Skeletal muscle tissue (tissue), 4 donors: ENCODE data around the gene TRIM45. TPM values are rescaled to one million over a fixed set of nuclear protein-coding genes. Genes with fewer than 3 reads are reported as not detected.
"Not testable (repeated sequence)": the region's sequence is repeated elsewhere in the genome, so short reads cannot be mapped to it uniquely, and the experiment has no call there.

Experiments used
- H3K27ac ChIP-seq: one replicate; pipeline ENCODE4 v1.7.0; 2013; ENCODE audit warnings: mild to moderate bottlenecking, low read depth, low read length, inconsistent platforms
- H3K27me3 ChIP-seq, 3 donors: one replicate each; pipeline ENCODE4 v1.7.0; 2013; ENCODE audit warnings: low read length in 3 of 3; ENCODE audit not compliant: control insufficient read depth in 3 of 3, insufficient read depth in 3 of 3
- H3K36me3 ChIP-seq, 3 donors: one replicate each; pipeline ENCODE4 v1.7.0; 2013; ENCODE audit warnings: low read length in 3 of 3; ENCODE audit not compliant: control insufficient read depth in 3 of 3, insufficient read depth in 3 of 3
- H3K4me1 ChIP-seq, 3 donors: one replicate each; pipeline ENCODE4 v1.7.0; 2013; ENCODE audit warnings: low read length in 3 of 3, mild to moderate bottlenecking in 3 of 3; ENCODE audit not compliant: control insufficient read depth in 3 of 3, insufficient read depth in 3 of 3
- H3K4me3 ChIP-seq, 3 donors: one replicate each; pipeline ENCODE4 v1.7.0; 2013; ENCODE audit warnings: low read length in 3 of 3
- H3K9ac ChIP-seq, 3 donors: one replicate each; pipeline ENCODE4 v1.7.0; 2013; ENCODE audit warnings: low read length in 3 of 3, mild to moderate bottlenecking in 3 of 3, moderate library complexity in 2 of 3, low read depth in 1 of 3
- H3K9me3 ChIP-seq, 3 donors: one replicate each; pipeline ENCODE4 v1.7.0; 2013; ENCODE audit warnings: low read length in 3 of 3; ENCODE audit not compliant: control insufficient read depth in 3 of 3
- total RNA-seq: library from RNA; depleted of rRNA; stranded (reverse); fragments of >200 nt; gene quantifications from one replicate; pipeline ENCODE4 v1.2.3, GENCODE V29; 2014
- donor health status: Osteomylitis.

The TRIM45 gene, protein sequence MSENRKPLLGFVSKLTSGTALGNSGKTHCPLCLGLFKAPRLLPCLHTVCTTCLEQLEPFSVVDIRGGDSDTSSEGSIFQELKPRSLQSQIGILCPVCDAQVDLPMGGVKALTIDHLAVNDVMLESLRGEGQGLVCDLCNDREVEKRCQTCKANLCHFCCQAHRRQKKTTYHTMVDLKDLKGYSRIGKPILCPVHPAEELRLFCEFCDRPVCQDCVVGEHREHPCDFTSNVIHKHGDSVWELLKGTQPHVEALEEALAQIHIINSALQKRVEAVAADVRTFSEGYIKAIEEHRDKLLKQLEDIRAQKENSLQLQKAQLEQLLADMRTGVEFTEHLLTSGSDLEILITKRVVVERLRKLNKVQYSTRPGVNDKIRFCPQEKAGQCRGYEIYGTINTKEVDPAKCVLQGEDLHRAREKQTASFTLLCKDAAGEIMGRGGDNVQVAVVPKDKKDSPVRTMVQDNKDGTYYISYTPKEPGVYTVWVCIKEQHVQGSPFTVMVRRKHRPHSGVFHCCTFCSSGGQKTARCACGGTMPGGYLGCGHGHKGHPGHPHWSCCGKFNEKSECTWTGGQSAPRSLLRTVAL
- total RNA-seq: 7.3 TPM

DNA sequence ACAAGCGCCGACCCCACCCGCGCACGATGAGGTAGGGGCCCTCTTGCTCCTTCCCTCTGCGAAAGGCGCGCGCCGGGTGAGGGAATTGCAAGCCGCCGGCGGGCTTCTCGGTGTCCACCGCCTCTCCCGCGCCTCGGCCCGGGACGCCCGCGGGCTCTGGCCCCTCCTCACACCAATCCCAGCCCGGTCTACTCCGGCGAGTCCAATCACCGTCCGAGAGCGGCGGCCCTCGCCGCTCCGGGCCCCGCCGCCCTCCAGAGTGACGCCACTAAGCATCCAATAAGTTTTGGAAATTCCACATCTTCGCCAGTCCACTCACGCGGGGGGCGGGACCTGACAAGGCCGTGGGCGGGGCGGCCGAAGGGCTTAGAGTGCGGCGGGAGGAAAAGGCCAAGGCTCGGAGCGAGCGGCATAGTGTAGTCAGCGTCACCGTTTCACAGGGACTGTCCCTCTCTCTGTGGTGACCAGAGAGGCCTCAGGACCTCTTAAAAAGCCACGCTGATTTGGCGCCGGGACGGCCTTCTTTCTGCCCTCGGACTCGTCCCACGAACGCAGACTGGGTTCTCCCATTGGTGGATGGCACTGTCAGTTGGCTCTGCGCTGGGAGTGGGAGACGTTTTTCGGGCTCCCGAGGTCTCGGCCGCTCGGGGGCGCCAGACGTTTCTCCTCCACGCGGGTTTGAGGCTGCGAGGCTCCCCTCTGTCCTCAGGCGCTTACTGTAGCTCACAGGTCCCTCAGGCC is at the start of gene TRIM45:
TSS of gene TRIM45 (minus strand) at position 161 of the 741 bp plus-strand sequence. CDS start 548 bp downstream, outside the sequence.
- H3K4me1 ChIP-seq: peaks cover 41 to 60% (median 59%) of the 10 kb centered on the region in 3 donors

DNA sequence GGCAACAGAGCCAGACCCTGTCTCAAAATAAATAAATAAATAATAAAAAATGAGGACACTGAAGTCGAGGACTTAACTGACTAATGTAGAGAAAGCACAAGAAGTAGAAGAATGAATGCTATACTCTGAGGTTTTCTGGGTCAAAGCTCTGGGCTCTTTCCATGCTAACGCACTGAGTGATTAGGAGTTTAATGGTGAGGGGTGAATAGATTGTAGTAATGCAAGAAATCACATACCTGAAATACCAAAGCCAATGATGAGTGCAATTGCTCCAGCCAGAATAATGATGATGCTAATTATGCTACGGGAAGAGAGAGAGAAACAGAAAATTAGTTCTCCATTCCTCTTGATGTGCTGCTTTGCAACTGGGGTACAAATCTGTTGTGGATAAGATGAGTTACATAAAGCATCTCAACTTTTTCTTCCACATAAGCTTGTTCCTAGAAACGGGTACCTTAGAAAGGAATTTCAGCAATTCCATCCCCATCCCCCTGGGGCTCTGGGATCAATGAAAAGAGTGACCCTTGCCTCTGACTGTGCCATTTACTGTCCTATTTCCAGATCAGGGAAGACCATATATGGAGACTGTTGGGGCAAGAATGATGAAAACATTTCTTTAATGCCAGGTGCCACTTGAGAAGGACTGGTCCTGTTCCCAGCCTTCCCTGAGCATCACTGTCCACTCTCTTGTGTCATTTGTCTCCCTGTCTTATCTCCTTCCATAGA is 48.5 kb upstream of the TRIM45 start:
- Histone ChIP-seq H3K9me3 (no peaks in the 10 kb centered on the region), H3K36me3 (no peaks in the 10 kb centered on the region), H3K27me3 (no peaks in the 10 kb centered on the region), H3K9ac (no peak overlapping the region), H3K4me1 (no peaks in the 10 kb centered on the region), H3K27ac (no peak overlapping the region), H3K4me3 (no peak overlapping the region)

More for the DNA sequence above, at the start of gene TRIM45:
- peak within 1 kb of the TSS; percentile 85 to 95 (median 95) for H3K9ac ChIP-seq
- peaks cover 0 to 4% (median 0%) of the 10 kb centered on the region in 3 donors for H3K36me3 ChIP-seq
- H3K27ac ChIP-seq: peak within 1 kb of the TSS; percentile 94
- no peaks in the 10 kb centered on the region for H3K9me3 ChIP-seq
- peak within 1 kb of the TSS; percentile 89 to 96 (median 90) for H3K4me3 ChIP-seq
- no peaks in the 10 kb centered on the region for H3K27me3 ChIP-seq

DNA sequence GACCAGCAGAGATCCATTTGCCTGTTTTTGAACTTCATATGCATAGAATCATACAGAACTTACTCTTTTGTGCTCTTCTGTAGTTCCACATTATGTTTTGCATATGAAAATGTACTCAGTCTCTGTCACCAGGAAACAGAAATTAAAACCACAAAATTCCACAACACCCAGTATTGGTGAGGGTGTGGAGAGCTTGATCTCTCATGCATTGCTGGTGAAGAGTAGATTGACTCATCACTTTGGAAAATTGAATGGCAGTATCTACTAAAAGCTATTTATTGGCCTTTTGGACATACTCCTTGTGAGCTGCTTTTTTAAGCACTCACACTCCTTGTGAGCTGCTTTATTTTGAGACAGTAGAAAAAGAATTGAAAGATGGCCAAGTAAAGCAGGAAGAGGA is 45.9 kb upstream of the TRIM45 start:
- Histone ChIP-seq H3K36me3 (no peaks in the 10 kb centered on the region), H3K27me3 (no peaks in the 10 kb centered on the region), H3K9me3 (no peaks in the 10 kb centered on the region), H3K27ac (no peak overlapping the region), H3K9ac (no peak overlapping the region), H3K4me1 (no peaks in the 10 kb centered on the region), H3K4me3 (no peak overlapping the region)

DNA sequence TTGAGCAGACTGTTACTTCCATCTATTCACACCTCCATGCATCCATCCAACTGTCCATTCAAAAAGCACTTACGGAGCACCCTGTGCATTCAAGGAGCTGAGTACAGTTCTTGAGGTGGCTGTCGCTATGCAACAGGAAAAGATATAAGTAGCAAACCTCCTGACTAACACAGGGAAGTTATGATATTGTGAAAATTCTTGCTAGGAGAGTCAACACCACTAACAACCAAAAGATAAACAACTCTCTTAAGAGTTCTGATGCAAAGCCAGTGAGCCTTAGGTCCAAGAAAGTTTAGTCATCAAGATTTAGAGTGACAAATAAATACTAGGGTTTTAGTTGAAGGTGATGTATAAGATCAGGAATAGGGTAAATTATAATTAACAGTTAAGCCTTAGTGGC is 44.5 kb upstream of the TRIM45 start:
- Histone ChIP-seq H3K27me3 (no peaks in the 10 kb centered on the region), H3K9me3 (no peaks in the 10 kb centered on the region), H3K9ac (no peak overlapping the region), H3K4me1 (no peaks in the 10 kb centered on the region), H3K27ac (no peak overlapping the region), H3K4me3 (no peak overlapping the region), H3K36me3 (no peaks in the 10 kb centered on the region)

DNA sequence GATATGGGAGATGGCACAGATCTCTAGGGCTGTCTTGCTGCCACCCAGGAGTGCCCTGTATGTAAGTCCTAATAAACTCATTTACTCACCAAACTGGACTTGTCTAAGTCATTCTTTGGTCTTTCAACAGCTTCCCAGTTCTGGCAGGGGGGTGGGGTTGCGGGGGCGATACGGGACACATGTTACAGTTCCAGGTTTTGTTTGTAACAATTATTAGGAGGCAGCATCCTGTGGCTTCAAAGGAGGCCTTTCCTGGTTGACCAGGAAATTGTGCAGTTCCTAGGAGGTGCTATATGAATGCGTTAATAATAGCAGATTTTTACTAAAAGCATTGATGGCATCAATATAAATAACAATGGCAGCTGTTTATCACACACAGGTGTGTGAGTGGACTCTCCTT is 42.7 kb upstream of the TRIM45 start:
- no peak overlapping the region for H3K4me3 ChIP-seq
- H3K9ac ChIP-seq: no peak overlapping the region
- no peaks in the 10 kb centered on the region for H3K9me3 ChIP-seq
- no peak overlapping the region for H3K27ac ChIP-seq
- H3K36me3 ChIP-seq: no peaks in the 10 kb centered on the region
- no peaks in the 10 kb centered on the region for H3K27me3 ChIP-seq
- H3K4me1 ChIP-seq: no peaks in the 10 kb centered on the region

DNA sequence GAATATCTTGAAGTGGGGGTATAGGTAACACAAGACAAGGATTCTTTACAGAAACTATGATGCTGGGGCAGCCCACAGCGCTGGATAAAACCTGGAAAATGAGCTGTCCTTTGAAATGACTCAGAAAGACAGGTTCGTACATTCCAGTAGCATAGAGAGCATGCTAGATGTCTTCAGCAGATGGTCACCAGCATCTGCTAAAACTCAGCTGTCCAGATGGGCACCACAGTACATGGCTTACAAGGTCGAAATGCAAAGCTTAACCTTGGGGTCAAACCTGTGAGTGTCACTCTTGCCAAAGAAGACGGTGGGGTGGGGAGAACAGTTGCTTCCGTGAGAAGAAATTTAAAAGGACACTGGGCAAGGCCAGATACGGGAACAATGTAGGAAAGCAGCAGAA is 41.3 kb upstream of the TRIM45 start:
- Histone ChIP-seq H3K4me1 (no peaks in the 10 kb centered on the region), H3K9ac (no peak overlapping the region), H3K36me3 (no peaks in the 10 kb centered on the region), H3K27ac (no peak overlapping the region), H3K9me3 (no peaks in the 10 kb centered on the region), H3K27me3 (no peaks in the 10 kb centered on the region), H3K4me3 (no peak overlapping the region)

DNA sequence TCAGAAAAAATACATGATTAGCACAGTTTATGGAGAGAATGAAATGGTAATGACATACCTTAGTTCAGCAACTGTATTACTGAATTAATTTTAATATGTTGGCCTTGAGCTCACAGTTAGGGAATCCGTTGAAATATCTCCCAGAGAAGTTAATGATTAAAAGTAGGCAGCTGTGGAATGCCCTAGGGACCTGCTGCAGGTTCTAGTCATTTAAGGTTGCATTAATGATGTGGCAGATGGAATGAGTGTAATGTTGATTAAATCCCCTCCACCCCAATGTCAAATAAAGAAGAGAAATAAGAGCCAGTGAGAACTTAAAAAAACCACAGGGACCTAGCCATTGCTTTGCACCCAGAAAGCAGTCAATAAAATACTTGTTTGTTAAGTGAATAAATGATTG is 40.3 kb upstream of the TRIM45 start:
- Histone ChIP-seq H3K4me1 (no peaks in the 10 kb centered on the region), H3K36me3 (no peaks in the 10 kb centered on the region), H3K27ac (no peak overlapping the region), H3K9ac (no peak overlapping the region), H3K9me3 (no peaks in the 10 kb centered on the region), H3K4me3 (no peak overlapping the region), H3K27me3 (no peaks in the 10 kb centered on the region)

DNA sequence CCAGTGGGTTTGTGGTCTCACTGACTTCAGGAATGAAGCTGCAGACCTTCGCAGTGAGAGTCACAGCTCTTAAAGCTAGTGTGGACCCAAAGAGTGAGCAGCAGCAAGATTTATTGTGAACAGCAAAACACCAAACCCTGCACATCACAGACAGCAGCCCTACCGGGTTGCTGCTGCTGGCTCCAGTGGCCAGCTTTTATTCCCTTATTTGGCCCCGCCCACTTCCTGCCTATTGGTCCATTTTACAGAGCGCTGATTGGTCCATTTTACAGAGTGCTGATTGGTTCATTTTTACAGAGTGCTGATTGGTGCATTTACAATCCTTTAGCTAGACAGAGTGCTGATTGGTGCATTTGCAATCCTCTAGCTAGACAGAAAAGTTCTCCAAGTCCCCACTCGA is 29.8 kb upstream of the TRIM45 start:
- H3K9ac ChIP-seq, H3K36me3 ChIP-seq, H3K4me3 ChIP-seq, H3K27ac ChIP-seq, H3K27me3 ChIP-seq, H3K9me3 ChIP-seq: not testable (repeated sequence)
- H3K4me1 ChIP-seq: peaks cover 0 to 11% (median 10%) of the 10 kb centered on the region in 3 donors

DNA sequence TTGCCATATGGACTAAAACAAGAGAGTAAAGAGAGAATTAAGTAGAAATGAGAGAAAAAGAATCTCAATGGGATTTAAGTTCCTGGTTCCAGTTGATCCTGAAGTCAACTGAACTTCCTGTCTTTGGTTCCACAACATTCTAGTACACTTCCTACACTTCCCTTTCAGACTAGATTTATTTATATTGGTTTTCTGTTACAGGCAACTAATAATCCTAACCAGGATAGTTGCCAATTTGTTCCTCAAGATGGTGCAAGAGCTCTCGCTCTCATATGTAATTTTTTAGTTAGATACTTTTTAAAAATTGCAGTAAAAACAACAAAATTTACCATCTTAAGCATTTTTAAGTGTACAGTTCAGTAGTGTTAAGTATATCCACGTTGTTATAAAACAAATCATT is 28.8 kb upstream of the TRIM45 start:
- no peaks in the 10 kb centered on the region for H3K9me3 ChIP-seq
- no peak overlapping the region for H3K4me3 ChIP-seq
- no peaks in the 10 kb centered on the region for H3K36me3 ChIP-seq
- H3K27ac ChIP-seq: no peak overlapping the region
- H3K27me3 ChIP-seq: no peaks in the 10 kb centered on the region
- H3K9ac ChIP-seq: no peak overlapping the region
- peaks cover 0 to 11% (median 11%) of the 10 kb centered on the region in 3 donors for H3K4me1 ChIP-seq
